Prostate gland (tissue), 2 donors: ENCODE data around the gene SIM2. TPM values are rescaled to one million over a fixed set of nuclear protein-coding genes. Genes with fewer than 3 reads are reported as not detected.

Source experiments
- DNase-seq: peaks from one replicate; pipeline ENCODE4 v3.0.0-alpha.2; 2019; ENCODE audit warnings: low spot score
- H3K27ac ChIP-seq, 2 donors: fragments of 200-600 bp; sonication (generic); 2 replicates each; pipeline ENCODE4 v1.5.1; 2017 to 2019
- H3K27me3 ChIP-seq: fragments of 200-600 bp; sonication (generic); replicated peaks from 2 replicates; pipeline ENCODE4 v1.5.1; 2019; ENCODE audit not compliant: insufficient read depth
- H3K36me3 ChIP-seq, 2 donors: fragments of 200-600 bp; sonication (generic); 1 replicate in 1 of 2; 2 replicates in 1 of 2; pipeline versions ENCODE4 v1.5.1 to v1.8.1; 2017 to 2019
- H3K4me1 ChIP-seq: fragments of 200-600 bp; sonication (generic); replicated peaks from 2 replicates; pipeline ENCODE4 v1.5.1; 2019
- H3K4me3 ChIP-seq, 2 donors: fragments of 200-600 bp; sonication (generic); 2 replicates each; pipeline ENCODE4 v1.5.1; 2017 to 2019
- H3K9me3 ChIP-seq: fragments of 200-600 bp; sonication (generic); 2 replicates; pipeline ENCODE4 v1.5.1; 2017
- CTCF ChIP-seq, 4 experiments: fragments of 200-600 bp in 2 of 4; fragments of 450-650 bp in 2 of 4; sonication (generic) in 2 of 4; IDR thresholded peaks; 1 replicate in 3 of 4; 2 replicates in 1 of 4; pipeline ENCODE4 v1.5.1; 2016 to 2019; ENCODE audit warnings: antibody characterized with exemption in 4 of 4, mild to moderate bottlenecking in 2 of 4, moderate library complexity in 2 of 4
- POLR2A ChIP-seq: fragments of 450-650 bp; IDR thresholded peaks from one replicate; pipeline ENCODE4 v1.6.1; 2016; ENCODE audit warnings: antibody characterized with exemption, mild to moderate bottlenecking
- POLR2AphosphoS5 ChIP-seq: sonication (generic); formaldehyde crosslinking; IDR thresholded peaks from one replicate; pipeline ENCODE4 v1.6.1; 2017; ENCODE audit warnings: antibody characterized with exemption
- WGBS: methylation state at CpG from one replicate; pipeline ENCODE4 v1.1.5; 2018; 5-methylcytosine and 5-hydroxymethylcytosine counted together
- intact Hi-C: fragments of 100-400 bp; cut with DNase I; formaldehyde crosslinking; loops from one replicate; pipeline ENCODE4 v1.14.2; 2022
- total RNA-seq, 2 donors: library from RNA; depleted of rRNA; stranded (reverse); fragments of >200 nt; gene quantifications; one replicate each; pipeline ENCODE4 v1.1.0, GENCODE V29; 2016

Gene SIM2
- total RNA-seq, 2 donors from 2014 or later, result 1.0 to 16.3 TPM

GRCh38 chr21:36713746-36714145, 14.8 kb downstream of the SIM2 start:
- TF ChIP-seq CTCF (IDR thresholded peaks at IDR 0.05) (no peak), POLR2AphosphoS5 (no peak), POLR2A (no peak)
- WGBS, result 60% methylated on average over 3 of the region's 3 CpGs
- no peak for DNase-seq
- intact Hi-C loops, result no loop called here
- no peaks in the 10 kb centered on the region for H3K4me1 ChIP-seq
- no peak overlapping the region for H3K27ac ChIP-seq
- H3K9me3 ChIP-seq, result no peaks in the 10 kb centered on the region
- H3K4me3 ChIP-seq, result no peak overlapping the region
- no peaks in the 10 kb centered on the region for H3K27me3 ChIP-seq
- H3K36me3 ChIP-seq, result no peaks in the 10 kb centered on the region

GRCh38 chr21:36716387-36716786, 17.5 kb downstream of the SIM2 start:
- no peak overlapping the region for H3K27ac ChIP-seq
- WGBS, result 82% methylated on average over 2 of the region's 2 CpGs
- H3K36me3 ChIP-seq, result no peaks in the 10 kb centered on the region
- H3K9me3 ChIP-seq, result no peaks in the 10 kb centered on the region
- H3K4me3 ChIP-seq, result no peak overlapping the region
- intact Hi-C loops, result no loop called here
- TF ChIP-seq CTCF (IDR thresholded peaks at IDR 0.05) (no peak), POLR2AphosphoS5 (no peak), POLR2A (no peak)
- no peaks in the 10 kb centered on the region for H3K27me3 ChIP-seq
- H3K4me1 ChIP-seq, result no peaks in the 10 kb centered on the region
- DNase-seq, result no peak

GRCh38 chr21:36716836-36717235, 17.9 kb downstream of the SIM2 start:
- no peak overlapping the region for H3K27ac ChIP-seq
- TF ChIP-seq POLR2AphosphoS5 (no peak), POLR2A (no peak), CTCF (IDR thresholded peaks at IDR 0.05) (no peak)
- H3K4me1 ChIP-seq, result no peaks in the 10 kb centered on the region
- 61% methylated on average over 9 of the region's 9 CpGs for WGBS
- intact Hi-C loops, result no loop called here
- H3K27me3 ChIP-seq, result no peaks in the 10 kb centered on the region
- no peaks in the 10 kb centered on the region for H3K9me3 ChIP-seq
- DNase-seq, result no peak
- H3K36me3 ChIP-seq, result no peaks in the 10 kb centered on the region
- H3K4me3 ChIP-seq, result no peak overlapping the region

GRCh38 chr21:36717976-36718375, 19.1 kb downstream of the SIM2 start:
- Histone ChIP-seq H3K9me3 (no peaks in the 10 kb centered on the region), H3K27ac (peak overlapping the region in 1 of 2 donors; percentile 80), H3K27me3 (no peaks in the 10 kb centered on the region), H3K4me1 (no peaks in the 10 kb centered on the region), H3K36me3 (no peaks in the 10 kb centered on the region), H3K4me3 (no peak overlapping the region)
- 87% methylated on average over 6 of the region's 6 CpGs for WGBS
- no peak for TF ChIP-seq CTCF (IDR thresholded peaks at IDR 0.05)
- no peak for TF ChIP-seq POLR2A
- no peak for TF ChIP-seq POLR2AphosphoS5
- intact Hi-C loops, result no loop called here
- DNase-seq, result no peak

- Histone ChIP-seq H3K4me3 (no peak overlapping the region), H3K36me3 (no peaks in the 10 kb centered on the region), H3K9me3 (no peaks in the 10 kb centered on the region), H3K27me3 (no peaks in the 10 kb centered on the region), H3K4me1 (no peaks in the 10 kb centered on the region), H3K27ac (peak overlapping the region; percentile 34 to 80)
- WGBS, result 37% methylated on average over 18 of the region's 18 CpGs
- DNase-seq, result peak; percentile 34
- intact Hi-C loops, result no loop called here
- TF ChIP-seq POLR2A (no peak), CTCF (IDR thresholded peaks at IDR 0.05) (no peak), POLR2AphosphoS5 (no peak)
Measured at GRCh38 chr21:36718951-36719501, 20.1 kb downstream of the SIM2 start.
